Stimulated activated CD4-positive, alpha-beta T cell treated with anti-CD3 and anti-CD28 coated beads, TNF-alpha, amount 100 ng/mL, for 48 hours (primary cell): Measurements from ENCODE around the gene ALPK1.
"Not testable (repeated sequence)": the region's sequence is repeated elsewhere in the genome, so short reads cannot be mapped to it uniquely, and the experiment has no call there.

Experiments used
- DNase-seq, 3 donors: peaks; one replicate each; pipeline ENCODE4 v3.0.0-alpha.2; 2020; ENCODE audit warnings: low read depth in 3 of 3

The ALPK1 gene

DNA sequence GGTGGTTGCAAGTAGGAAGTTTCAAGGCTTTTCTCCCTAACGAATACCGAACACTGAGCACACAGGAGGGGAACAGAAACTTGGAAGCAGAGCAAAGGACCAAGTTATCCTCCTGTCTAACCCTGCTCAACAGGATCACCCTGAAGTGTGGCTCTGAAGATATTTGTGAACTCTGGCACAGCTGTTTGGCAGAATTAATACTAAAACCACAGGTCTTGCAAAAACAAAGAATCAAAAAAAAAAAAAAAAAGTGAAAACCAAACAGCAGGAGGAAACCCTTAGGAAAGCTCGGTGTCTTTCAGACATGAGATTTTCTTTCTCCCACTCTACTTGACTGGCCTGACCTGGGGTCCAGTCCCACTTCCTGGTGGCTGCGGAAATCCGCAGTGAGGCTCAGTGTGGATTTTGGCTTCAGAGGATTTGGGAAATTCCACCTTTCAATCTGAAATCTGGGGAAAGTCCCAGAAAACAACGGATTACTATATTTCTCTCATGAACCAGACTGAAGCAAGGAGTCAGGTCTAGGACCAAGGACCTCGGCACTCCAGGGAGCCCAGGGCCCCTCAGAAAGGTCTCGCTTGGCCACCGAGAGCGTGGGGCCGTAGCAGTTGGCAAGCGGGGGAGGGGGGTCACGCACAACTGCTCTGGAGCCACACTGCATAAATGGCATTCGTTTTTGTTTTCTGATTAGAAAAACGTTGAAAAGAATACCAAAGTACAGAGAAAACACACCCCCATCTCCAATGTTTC, 12.3 kb upstream of the ALPK1 start:
- DNase-seq: no peak

DNA sequence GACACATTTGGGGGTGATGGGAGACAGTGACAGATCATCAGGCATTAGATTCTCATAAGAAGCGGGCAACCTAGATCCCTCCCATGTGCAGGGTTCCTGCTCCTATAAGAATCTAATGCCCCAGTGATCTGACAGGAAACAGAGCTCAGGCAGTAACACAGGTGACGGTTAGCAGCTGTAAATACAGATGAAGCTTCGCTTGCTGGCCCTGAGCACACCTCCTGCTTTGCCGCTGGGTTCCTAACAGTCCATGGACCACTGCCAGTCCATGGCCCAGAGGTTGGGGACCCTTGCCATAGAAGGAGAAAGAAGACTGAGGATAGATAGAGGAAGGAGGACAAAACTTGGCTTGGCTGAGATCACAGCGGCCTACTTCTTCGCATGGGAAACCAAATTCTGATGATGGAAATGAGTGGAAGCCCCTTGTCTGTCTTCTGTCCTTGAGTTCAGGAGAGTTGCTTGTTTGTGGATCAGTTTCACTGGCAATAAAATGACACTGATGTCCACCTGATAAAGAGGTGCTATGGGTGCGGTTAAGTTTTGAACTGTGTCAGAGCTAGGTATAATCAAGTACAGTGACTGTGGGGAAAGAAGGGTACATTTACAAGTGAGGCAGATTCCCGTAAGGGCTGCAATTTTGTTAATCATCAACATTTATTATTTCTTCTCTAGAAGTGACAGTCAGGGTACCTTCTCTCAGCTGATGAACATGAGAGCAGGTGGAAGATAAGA, 9.7 kb upstream of the ALPK1 start:
- DNase-seq: no peak

DNA sequence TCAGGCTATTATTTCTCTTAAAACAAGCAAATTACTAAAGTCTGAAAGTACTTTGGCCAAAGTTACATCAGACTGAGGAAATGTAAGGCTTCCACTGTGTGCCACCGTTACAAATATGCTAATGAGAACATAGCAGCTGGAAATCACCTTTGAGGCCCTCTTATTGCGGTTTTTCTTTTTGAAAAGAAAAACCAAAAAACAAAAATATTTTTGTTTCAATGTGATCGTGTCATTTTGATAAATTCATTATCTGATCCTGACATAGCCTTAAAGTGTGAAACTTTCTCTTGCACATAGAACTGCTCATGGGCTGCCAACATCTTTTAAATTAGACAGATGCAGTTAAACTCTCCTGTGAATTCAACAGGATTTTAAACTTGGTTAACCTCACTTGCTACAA, 8.7 kb upstream of the ALPK1 start:
- DNase-seq: no peak

DNA sequence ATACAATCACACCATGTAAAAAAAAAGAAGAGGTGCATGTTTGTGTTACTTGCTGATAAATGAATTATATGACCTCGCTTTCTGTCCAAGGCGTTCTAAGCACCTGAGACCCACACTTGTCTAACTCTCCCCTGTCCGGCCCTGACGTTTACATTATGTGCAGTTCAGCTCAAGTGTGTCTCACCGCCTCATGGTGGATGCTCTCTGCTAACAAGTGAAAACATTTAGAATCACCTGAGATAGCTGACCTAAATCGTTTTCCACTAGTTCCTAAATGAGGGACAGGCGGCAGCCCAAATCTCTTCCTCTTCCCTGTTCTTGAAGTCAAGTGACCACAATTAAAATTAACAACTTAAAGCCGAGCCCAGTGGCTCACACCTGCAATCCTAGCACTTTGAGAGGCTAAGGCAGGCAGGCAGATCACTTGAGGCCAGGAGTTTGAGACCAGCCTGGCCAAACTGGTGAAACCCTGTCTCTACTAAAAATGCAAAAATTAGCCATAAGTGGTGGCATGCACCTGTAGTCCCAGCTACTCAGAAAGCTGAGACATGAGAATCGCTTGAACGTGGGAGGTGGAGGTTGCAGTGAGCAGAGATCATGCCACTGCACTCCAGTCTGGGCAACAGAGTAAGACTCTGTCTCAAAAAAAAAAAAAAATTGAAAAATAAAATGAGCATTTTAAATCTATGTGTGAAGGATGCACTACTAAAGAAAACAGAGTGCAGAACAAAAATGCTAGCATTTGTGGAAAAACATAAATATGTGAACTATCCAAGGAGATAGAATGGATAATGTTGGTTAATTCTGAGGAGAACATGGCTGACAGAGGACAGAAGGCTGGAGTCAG, 7.5 kb upstream of the ALPK1 start:
- no peak for DNase-seq

DNA sequence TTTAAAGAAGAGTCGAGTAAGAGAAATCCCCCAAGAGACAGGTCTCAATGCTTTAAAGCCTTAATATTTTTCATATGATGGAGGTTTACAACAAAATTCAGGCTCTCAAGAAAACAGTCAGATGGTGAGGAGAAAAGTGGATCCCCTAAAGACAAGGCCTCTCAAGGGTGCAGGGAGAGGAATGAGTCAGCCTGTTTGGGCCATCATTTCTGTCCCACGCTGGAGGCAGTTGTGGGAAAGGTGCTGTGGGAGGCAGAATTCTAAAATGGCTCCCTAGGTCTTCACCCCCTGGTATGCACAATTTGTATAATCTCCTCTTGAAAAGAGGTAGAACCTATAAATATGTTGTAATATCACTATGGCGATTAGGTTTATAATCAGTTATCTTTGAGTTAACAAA, 6.8 kb upstream of the ALPK1 start:
- DNase-seq: no peak

GRCh38 chr4:112299721-112300120, 2.6 kb downstream of the ALPK1 start:
- DNase-seq: no peak

GRCh38 chr4:112302320-112303274, 5.4 kb downstream of the ALPK1 start:
- no peak for DNase-seq

DNA sequence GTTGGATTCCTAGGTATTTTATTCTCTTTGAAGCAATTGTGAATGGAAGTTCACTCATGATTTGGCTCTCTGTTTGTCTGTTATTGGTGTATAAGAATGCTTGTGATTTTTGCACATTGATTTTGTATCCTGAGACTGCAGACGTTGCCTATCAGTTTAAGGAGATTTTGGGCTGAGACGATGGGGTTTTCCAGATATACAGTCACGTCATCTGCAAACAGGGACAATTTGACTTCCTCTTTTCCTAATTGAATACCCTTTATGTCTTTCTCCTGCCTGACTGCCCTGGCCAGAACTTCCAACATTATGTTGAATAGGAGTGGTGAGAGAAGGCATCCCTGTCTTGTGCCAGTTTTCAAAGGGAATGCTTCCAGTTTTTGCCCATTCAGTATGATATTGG, 8.3 kb downstream of the ALPK1 start:
- DNase-seq: not testable (repeated sequence)

DNA sequence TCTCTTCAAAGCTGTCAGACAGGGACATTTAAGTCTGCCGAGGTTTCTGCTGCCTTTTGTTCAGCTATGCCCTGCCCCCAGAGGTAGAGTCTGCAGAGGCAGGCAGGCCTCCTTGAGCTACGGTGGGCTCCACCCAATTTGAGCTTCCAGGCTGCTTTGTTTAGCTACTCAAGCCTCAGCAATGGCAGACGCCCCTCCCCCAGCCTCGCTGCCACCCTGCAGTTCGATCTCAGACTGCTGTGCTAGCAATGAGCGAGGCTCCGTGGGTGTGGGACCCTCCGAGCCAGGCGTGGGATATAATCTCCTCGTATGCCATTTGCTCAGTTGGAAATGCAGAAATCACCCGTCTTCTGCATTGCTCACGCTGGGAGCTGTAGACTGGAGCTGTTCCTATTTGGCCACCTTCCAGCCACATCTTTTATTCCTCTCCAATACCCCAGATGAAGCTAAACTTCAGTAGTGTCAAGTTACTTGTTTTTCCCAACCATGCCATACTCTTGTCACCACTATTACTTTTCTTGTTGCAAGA, 12.2 kb downstream of the ALPK1 start:
- DNase-seq: not testable (repeated sequence)

GRCh38 chr4:112311516-112311915, 14.3 kb downstream of the ALPK1 start:
- no peak for DNase-seq

GRCh38 chr4:112312610-112313239, 15.6 kb downstream of the ALPK1 start:
- DNase-seq: no peak

GRCh38 chr4:112315446-112315845, 18.3 kb downstream of the ALPK1 start:
- no peak for DNase-seq

DNA sequence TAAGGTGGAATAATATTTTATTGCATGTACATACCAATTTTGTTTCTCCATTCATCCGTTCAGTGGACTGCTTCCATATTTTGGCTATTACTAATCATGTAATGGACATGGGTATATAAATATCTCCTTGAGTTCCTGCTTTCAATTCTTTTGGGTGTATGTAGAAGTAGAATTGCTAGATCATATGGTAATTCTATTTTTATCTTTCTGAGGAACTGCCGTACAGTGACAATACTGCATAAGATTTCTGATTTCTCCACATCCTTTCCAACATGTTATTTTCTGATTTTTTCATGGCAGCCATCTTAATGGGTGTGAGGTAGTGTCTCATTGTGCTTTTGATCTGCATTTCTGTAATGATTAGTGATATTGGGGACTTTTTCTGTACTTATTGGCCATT, 19.2 kb downstream of the ALPK1 start:
- no peak for DNase-seq

DNA sequence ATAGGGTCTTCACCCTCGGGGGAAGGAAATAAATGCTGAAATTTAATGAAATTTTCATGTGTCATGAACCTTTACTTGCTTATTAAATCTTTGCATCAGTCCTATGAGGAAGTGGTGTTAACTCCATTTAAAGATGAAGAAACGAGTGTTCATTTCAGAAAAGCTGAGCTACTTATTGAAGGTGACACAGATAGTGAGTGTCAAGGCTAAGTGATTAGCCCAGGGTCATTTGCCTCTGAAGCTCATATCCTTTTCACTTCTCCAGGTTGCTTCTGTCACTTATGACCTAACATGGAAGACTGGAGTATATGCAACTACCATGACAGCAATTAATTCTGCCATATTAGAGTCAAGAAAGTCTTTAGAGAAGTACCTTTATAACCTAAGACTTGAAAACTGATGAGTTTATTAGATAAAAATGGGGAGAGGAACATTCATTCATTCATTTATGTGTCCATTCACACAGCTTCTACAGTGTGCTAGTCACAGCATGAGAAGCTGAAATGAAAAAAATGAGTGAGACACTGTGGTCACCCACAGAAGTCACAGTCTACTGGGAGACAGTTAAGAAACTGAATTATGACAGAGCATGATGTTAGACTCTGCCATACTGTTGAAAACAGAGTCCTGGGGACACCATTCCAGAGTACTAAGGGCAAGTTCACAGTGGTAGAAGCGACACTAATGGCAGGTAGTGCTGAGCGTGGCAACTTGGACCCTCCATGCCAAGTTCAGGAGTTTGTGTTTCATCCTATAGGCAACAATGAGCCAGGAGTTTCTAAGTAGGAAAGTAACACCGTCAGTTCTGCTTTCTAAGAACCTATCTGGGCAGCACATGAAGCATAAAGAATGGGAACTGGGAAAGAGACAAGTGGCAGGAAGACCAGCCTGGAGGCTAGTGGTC, 21.3 kb downstream of the ALPK1 start:
- no peak for DNase-seq

DNA sequence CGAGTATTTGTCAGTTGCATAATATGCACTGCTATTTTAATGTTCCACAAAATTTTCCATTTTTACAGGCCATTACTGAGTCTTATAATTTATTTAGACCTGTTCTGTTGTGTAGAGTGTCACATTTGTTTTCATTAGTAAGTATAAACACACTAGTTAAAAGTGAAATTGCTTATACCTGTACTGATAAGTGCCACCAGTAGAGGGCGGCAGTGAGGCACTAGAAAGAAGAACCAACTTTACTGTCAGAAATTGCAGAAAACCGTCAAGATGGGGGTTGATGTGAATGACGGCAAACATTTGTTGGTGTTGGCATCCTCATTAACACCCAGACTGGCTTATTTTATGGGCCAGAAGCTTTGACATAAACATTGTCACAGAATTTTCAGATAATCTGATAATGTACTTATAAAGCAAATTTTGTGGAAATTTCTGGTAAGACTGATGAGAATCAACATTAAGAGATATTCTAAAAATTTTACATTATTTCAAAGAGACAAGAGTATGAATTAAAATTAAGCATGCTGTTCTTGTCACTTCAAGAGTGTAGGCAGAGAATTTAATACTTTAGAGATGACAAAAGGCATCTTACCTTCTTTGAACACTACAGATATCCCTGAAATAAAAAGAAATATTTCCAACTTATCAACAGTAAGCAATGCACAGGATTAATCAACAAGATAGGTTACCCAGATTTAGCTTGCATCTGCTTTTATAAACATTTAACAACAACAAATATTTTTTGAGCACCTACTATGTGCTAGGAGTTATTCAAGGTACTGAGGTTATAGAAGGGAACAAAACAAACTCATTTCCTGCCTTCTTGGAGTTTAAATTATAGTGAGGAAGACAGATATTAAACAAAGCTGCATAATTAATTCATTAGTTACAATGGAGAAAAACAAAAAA, 24.9 kb downstream of the ALPK1 start:
- DNase-seq: peak; percentile 46 to 73 (median 71)

GRCh38 chr4:112322866-112323265, 25.7 kb downstream of the ALPK1 start:
- DNase-seq: no peak

DNA sequence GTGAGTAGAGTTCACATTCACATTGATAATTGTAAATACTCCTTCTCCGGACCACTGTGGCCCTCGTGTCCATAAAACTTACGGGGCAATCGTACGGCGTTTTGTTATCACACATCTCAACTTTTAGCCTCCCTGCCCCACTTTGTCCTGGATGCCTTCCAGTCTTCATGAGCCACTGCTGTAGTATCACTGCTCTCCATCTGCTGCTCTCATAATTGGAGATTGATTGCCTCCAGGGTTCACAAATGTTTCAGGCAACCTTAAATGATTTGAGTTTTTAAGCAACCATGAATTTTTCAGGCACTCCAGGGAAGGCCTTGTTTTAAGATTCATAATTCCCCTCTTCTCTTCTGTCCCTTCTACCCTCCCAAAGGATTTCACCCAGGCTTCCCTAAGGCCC, 28.4 kb downstream of the ALPK1 start:
- DNase-seq: no peak

DNA sequence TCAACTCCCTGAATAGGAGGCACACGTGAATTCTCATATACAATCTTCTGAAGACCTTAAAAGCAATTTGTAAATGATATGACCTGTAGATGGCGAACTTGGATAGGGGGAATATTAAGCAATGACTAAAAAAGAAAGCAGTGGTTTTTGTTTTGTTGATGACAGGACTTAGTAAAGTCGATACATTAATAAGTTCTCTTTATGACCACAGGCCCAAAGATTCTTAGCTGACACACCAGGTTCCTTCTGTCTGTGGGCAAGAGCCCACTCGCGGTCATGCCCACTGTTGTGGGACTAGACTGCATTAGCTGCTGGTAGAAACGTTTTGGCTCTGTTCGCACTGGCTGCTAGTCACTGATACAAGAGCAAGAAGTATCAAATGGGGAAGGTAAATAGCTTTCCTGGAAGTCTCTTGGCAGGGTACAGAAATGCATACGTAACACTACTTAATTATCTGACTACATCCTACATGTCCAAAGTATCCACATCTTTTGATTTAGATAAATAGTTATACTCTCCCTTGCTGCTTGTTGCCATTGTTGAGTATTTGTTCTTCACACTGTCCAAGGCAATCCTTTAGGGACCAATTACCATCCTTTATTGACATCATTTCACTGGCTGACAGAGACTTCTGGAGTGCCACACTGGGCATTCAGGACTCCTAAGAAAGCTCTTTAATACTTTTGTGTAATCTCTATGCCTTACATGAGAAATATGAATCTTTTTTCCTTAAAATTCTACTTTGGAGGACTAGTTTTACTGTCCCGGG, 31.0 kb downstream of the ALPK1 start:
- no peak for DNase-seq
